NOMO-1 (cell line): ENCODE measurements around the gene PMEPA1.
A peak's percentile ranks its signal among the peaks of the same experiment; 100 is the strongest.

ENCODE experiments used
- DNase-seq, 2 experiments: peaks; one replicate each; lab custom pipeline; 2025; ENCODE audit not compliant: unreplicated experiment in 2 of 2; lab: John Stamatoyannopoulos, UW

PMEPA1 gene, protein sequence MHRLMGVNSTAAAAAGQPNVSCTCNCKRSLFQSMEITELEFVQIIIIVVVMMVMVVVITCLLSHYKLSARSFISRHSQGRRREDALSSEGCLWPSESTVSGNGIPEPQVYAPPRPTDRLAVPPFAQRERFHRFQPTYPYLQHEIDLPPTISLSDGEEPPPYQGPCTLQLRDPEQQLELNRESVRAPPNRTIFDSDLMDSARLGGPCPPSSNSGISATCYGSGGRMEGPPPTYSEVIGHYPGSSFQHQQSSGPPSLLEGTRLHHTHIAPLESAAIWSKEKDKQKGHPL

DNA sequence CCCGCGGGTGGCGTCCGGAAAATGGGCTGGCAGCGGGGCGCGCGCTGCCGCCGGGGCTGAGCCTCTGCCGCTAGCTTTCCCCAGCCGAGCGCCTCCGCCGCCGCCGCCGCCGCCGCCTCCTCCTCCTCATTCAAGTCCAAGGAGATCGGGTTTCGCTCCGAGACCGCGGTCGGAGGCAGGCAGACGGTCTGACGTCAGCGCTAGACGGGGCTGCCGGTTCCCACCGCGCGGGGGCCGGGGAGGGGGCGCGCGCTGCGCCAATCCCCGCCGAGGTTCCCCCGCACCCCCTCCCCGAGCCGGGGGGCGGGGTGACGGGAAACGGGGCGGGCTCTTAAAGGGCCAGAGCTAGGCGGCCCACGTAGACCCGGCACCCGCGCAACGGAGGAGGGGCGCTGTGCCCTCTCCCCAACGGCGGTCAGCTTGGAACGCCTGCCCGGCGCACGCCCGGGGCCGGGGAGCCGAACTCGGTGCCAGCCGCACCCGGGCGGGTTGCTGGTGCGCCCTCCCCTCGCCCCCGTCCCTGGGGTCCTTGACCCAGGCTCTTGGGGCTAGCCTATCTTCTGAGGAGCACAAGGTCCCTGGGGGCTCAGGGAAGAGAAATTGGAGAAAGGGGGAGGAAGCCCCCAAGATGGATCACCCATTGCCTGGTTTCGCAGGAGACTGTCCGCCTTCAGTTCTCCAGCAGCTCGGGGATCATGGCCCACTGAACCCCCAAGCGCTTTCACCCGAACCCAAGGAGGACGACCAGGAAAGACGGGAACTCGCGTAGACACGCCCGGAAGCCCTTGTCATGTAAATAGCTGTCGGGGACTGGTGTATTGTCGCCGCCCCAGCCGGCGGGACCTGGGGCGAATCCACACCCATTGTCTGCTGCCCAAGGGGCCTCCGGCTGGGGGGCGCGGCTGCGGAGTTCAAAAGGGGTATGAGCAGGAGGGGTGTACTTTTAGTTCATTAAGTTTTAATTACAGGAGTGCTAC is at the start of gene PMEPA1:
PMEPA1 (minus strand) TSS at position 193 of the 977 bp plus-strand sequence. CDS start 433 bp downstream, outside the sequence.
- peak; percentile 78 to 89 for DNase-seq

DNA sequence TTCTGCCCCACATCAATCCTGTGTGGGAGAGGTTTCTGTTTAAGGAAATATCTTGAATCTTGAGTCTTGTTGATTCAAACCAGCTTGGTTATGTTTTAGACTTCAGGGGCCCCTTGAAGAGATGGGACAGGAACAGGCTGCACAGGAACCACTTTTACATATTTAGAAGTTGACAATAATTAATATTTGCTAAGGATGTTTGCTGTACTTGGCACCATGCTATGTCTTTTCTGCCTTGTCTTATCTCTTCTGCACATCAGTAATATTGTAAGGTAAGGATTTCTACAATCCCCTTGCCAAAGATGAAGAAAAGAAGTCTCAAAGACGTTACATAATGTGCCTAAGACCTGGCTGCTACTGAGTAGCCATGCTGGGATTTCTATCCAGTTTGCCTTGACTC is 48.0 kb upstream of the PMEPA1 start:
- no peak for DNase-seq

DNA sequence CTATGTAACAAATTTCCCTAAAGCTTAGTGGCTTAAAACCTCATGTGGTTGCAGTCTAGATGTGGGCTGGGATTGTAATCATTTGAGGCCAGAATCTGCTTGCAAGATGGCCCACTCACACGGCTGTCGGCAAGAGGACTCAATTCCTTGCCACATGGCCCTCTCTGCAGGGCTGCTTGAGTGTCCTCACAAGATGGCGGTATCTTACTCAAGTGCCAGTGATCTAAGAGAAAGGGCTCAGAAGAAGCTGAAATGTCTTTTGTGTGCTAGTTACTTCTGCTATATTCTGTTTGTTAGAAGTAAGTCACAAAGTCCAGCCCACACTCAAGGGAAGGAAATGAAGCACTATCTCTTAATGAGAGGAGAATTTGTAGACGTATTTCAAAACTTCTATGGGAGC is 47.1 kb upstream of the PMEPA1 start:
- no peak for DNase-seq

DNA sequence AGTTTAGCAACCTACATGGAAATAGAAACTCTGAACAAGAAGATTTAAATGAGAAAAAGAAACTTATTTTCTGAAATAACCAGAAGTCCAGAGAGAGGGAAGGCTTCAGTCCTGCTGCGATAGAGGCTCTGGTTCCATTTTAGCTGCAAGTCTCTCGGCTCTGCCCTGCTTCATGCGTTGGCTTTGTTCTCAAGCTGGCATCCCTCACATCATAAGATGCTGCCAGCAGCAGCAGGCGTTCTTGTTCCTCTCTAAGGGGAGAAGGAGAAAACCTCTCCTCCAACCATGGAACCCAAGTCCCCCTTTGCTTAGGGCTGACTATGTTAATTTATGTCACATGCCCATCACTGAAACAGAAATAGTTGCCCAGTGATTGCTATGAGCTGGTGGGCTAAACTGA is 46.4 kb upstream of the PMEPA1 start:
- DNase-seq: no peak

DNA sequence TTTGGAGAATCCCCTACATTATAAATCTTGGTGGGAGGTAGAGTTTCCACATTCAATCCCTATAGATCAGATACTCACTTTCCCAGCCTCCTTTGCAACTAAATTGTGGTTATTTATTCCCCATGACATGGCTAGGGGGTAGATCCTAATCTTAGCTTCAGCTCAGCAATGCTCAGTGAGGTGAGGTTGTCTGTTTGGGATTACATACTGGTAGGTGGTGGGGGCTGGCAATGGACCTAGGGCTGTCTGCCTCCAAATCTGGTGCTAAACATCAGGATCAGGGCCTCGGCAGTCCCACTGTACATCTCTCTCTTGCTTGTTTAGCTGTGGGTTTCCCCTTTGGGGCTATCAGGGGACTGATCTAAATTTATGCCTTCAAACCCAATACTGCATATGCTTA is 45.8 kb upstream of the PMEPA1 start:
- DNase-seq: no peak

DNA sequence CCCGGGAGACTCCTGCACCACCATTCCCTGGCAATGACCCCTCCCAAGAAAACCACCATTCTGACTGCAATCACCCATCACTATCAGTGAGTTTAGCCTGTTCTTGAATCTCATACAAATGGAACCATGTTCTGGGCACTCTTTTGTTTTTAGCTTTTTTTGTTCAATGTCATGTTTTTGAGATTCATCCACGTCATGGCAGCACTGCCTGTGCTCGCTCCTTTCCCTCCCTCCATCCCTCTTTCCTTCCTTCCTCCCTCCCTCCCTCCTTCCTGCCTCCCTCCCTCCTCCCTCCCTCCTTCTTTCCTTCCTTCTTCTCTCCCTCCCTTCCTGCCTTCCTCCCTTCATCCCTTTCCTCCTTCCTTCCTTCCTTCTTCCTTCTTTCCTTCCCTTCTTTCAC is 44.4 kb upstream of the PMEPA1 start:
- no peak for DNase-seq

DNA sequence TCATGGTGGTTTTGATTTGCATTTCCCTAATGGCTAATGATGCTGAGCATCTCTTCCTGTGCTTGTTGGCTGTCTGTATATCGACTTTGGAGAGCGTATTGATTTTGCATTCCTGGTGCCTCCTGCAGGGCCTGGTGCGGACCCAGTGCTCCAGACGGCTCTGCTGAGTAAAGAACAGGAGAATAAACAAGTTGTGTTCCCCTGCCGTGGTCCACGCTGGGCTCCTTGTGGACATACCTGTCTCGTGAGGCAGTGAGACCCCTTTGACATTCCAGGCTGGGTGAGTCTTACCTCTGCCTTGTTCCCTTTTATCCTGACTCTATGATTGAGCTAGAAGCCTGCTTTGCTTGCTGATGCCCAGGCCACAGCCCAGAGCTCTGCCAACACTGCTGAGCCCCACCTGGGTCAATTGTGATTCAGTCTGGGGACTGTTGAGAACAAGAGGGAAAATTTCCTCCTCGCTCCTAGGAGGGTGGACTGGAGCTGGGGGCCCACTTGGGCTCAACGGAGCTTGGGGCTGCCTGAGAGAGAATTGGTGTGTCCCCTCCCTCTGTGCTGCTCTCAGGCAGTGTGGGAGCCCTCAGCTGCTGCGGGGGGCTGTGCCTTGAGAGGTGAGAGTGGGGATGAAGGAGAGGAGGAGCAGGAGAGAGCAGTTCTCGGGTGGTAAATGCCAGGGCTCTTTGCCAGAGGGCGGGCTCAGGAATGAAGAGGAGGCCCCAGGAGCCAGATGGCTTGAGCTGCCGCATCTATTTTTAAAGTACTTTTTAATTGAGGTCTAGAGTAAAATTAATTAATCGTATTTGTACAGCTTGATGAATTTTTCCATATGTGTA is 43.7 kb upstream of the PMEPA1 start:
- DNase-seq: no peak

DNA sequence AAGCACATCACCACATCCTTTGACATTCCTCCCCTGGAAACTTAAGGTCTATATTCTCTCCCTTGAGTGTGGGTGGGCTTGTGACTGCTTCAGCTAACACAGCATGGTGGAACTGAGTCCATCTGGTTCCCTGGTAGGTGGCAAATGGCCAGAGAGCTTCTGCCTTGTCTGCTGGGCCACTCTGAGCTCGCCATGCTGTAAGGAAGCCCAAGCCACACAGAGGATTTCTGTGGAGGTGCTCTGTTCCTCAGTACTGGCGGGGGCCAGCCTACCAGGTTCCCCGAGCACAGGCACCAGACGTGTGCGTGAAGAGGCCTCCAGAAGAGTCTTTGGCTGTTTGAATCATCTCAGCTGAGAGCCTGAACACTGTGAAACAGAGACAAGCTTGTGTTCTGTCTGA is 41.6 kb upstream of the PMEPA1 start:
- no peak for DNase-seq

DNA sequence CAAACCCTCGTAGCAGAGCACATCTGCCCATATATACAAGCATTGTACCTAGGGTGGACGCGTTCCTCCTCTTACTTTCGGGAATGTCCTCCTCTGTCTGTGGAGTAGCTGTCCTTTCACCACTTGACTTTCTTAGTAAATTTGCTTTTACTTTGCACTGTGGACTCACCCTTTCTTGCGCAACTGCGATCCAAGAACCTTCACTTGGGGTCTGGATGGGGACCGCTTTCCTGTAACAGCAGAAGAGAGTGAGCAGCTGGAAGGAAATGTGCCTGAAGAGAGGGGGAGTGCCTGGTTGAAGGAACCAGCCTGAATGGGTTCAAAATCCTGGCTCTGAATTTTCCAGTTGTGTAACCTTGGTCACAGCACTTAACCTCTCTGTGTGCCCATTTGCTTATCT is 40.1 kb upstream of the PMEPA1 start:
- no peak for DNase-seq

DNA sequence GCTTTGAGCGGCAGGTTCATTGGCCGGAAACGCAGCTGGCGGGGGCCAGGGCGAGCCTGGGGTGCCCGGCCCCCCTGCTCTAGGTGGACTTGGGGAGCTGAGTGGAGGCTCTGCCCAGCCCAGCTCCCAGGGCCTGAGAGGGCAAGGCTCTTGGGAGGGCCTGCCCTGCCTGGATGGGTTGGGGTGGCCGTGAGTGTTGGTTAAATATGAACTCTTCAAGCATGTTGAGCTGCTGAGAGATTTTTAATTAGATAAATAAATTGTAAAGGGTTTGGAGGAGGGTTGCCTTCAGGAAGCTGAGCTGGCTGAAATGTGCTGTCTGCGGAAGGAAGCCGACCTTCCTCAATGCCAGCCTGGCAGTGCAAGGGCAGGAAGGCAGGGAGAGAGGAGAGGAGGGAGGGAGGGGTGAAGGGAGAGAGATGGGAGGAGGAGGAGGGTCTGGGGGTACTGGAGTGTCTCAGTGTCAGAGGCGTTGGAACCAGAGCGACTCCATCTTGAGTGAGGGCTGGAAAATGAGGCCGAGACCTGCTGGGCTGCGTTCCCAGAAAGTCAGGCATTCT is 39.4 kb upstream of the PMEPA1 start:
- no peak for DNase-seq

DNA sequence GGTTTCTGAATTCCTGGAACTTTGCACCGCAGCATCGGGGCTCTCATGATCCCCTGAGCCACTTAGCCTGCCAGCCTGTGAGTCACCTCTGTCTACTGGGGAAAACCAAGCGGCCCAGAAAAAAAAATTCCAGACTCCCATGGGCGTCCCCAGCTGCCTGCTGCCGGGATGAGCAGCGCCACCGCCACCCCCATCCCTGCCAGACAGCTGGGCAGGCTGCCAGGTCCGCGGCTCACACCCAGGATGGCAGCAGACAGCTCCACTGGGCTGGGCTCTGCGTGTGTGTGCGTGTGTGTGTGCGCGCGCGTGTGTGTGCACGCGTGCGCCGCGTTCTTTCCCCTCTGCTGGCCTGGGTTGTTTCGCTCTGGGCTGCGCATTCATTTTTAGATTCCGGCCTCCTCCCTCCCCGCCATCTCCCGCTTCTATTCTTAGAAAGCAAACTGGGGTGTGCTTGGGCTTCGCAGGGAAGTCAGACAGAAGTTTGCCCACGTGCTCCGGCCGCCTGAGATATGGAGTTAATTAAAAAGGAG is 38.9 kb upstream of the PMEPA1 start:
- peak in 1 of 2 experiments; percentile 4 for DNase-seq

DNA sequence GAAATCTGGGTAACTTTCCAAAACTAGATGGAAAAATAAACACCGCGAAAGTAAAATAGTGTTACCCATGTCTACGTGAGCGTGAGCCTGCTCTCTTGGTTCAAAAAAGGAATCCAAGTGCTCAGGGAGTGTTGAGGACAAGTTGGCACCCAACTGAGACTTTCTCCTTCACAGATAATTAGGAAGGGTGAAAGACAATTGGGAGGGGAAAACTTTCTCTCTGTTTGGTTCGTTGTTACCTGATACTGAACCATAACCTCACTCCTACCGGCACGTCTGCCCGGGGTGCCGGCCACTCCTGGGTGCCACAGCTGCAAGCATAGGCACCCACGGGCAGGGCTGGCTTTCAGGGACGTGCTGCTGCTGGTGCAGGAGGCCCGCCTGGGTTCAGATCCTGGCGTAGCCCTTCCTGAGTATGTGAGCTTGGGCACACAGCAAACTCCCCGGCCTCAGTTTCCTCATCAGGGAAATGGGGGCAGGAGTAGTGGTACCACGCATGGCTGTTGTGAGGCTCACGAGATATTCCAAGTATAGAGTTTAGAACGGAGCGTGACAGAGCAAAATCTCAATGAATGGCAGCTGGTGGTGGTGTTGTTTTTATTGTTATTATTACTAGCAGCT is 38.2 kb upstream of the PMEPA1 start:
- DNase-seq: no peak

DNA sequence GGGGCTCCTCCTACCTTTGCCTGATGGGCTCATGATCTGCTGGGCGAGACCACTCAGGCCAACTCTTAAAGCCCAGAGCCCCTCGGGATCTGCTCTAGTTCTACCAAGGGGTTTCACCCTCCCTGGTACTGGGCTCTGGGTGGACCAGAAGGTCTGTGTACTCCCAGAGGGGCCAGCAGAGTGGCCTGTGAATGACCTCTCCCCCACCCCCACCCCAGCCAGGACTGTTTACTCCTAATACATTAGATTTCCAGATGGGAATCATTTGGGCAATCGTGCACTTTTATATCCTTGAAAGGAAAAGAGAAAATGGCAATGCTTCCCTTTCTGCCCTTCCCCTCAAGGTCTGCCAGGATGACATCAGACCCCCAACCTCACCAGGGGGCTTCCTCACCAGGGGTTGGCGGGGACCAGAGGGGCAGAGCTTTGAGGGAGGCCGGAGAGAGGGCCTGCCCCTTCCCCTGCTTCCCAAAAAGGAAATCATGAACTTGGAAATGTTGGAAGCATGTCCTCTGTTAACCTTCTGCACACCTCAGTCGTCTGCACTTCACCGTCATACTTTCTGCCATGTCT is 37.1 kb upstream of the PMEPA1 start:
- DNase-seq: no peak

DNA sequence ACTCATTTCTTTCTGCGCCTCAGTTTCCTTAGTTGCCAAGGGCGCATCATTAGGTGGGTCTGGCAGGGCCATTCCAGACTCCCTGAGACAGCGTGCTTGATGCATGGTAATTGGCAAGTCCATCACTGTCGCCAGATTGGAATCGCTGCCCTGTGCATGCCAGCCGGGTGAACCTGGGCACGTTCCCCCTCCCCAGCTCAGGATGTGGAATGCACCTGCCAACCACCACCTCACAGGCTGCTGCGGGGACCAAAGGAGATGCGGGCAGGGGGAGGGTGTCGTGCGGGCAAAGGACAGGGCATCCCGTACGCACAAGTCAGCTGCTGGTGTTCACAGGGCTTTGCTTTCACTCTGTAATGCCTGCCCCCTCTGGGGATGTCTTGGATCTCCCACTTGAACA is 36.4 kb upstream of the PMEPA1 start:
- no peak for DNase-seq

DNA sequence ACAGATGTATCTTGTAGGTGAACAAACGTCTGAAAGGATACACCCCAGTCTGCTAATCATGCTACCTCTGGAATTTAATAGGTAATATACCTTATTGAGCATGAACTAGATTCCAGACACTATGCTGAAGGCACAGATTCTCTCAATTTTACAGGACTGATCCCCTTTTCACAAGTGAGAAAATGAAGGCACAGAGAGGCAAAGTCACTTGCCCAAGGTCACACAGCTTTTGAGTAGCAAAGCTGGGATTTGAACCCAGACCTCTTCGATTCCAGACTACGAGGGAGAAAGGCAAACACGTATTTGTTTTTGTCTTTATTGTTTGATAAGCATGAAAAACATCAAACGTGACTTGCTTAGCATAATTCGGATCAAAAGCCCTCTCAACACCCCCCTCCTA is 34.4 kb upstream of the PMEPA1 start:
- DNase-seq: no peak

DNA sequence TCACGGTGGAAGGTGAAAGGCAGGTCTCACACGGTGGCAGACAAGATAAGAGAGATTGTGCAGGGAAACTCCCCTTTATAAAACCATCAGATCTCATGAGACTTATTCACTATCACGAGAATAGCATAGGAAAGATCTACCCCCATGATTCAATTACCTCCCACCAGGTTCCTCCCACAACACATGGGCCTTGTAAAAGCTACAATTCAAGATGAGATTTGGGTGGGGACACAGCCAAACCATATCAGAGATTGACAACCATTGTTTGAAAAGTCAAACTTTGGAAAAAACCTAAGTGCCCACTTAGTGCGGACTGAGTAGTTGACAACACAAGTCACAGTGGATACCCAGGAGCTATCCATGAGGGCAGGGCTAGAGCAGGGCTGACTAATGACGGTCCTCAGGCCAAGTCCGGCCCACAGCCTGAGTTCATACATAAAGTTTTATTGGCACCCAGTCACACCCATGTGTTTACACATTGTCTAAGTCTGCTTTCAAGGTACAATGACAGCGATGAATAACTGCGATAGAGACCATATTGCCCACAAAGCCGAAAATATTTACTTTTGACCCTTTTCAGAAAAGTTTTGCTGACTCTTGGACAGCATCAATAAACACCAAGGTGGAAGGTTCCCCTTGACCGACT is 33.8 kb upstream of the PMEPA1 start:
- DNase-seq: no peak

DNA sequence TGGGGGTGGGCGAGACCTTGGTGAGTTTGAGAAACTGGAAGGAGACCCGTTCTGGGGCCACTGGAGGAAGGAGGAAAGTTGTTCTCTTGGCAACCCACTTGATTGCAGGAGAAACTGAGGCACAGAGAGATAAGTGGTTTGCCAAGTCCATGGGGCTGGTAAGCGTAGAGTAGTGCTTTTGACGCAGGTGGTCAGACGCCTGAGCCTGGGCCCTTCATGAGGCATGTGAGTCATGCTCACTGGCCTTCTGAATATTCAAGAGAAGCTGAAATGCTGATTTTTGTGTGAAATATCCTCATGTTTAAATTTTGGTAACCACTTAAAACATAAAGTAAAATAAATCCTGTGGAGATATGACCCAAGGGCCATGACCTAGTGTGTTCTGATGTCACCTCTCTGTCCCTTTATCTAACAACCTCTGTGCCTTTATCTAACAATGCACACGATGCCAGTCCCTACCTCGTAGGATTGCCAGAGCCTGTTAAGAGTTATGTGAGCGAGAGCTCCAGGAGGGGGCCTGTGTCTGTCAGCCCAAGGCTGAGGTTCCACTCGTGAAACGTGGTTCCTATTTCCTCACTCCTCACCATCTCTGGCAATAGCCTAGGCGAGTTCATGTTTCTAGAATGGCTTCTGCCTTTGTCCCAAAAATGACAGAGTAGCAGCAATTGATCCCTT is 32.8 kb upstream of the PMEPA1 start:
- DNase-seq: no peak

DNA sequence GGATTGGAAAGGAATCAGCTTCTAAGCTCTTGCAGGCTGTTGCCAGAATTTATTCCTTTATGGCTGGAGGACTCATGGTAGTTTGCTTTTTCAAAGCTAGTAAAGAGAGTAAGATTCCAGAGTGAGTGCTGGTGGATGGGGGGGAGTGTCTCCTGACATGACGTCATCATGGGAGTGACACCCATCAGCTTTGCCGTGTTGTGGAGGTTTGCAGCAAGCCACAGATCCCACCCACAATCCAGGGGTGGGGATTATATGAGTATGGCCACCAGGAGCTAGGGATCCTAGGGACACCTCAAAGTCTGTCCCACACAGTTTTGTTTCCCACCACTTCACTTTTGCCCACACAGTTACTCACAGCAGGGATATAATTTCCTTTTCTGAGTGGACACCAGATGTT is 28.7 kb upstream of the PMEPA1 start:
- no peak for DNase-seq

DNA sequence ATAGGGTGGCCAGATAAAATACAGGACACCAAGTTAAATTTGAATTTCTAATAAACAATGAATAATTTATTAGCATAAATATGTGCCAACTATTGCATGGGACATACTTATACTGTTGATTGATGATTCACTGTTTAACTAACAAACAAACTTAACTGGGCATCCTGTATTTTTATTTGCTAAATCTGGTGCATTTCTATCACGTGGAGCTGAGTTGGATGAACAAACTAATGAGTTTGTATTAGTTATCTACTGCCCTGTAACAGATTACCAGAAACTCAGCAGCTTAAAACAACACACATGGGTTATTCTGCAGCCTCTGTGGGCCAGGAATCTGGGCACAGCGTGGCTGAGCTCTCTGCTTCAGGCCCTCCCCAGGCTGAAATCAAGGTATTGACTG is 28.2 kb upstream of the PMEPA1 start:
- no peak for DNase-seq
